GM19467 (cell line): ENCODE data around the gene IRAG1.

Experiments
- ATAC-seq: cut with Tn5 transposase; IDR thresholded peaks from one replicate; pipeline ENCODE4 v1.9.1; 2021; ENCODE audit warnings: mild to moderate bottlenecking, moderate library complexity; ENCODE audit not compliant: unreplicated experiment

The IRAG1 gene

GRCh38 chr11:10693509-10694081 is at the start of gene IRAG1:
TSS of gene IRAG1 (minus strand) at chr11:10693755. CDS start at chr11:10693602, 153 bp downstream.
- no peak for ATAC-seq

GRCh38 chr11:10742460-10743208 is 49.1 kb upstream of the IRAG1 start:
- no peak for ATAC-seq

GRCh38 chr11:10735481-10736475 is 42.2 kb upstream of the IRAG1 start:
- peak; percentile 98 for ATAC-seq

GRCh38 chr11:10731064-10731680 is 37.6 kb upstream of the IRAG1 start:
- ATAC-seq, result no peak

- ATAC-seq, result no peak
Measured at GRCh38 chr11:10730151-10730550, 36.6 kb upstream of the IRAG1 start.

GRCh38 chr11:10728789-10729472 is 35.4 kb upstream of the IRAG1 start:
- no peak for ATAC-seq

GRCh38 chr11:10728154-10728553 is 34.6 kb upstream of the IRAG1 start:
- no peak for ATAC-seq

GRCh38 chr11:10727146-10727851 is 33.7 kb upstream of the IRAG1 start:
- ATAC-seq, result no peak

GRCh38 chr11:10725907-10726253 is 32.3 kb upstream of the IRAG1 start:
- no peak for ATAC-seq

GRCh38 chr11:10725114-10725906 is 31.8 kb upstream of the IRAG1 start:
- ATAC-seq, result no peak

GRCh38 chr11:10722307-10722706 is 28.8 kb upstream of the IRAG1 start:
- no peak for ATAC-seq

GRCh38 chr11:10720881-10721376 is 27.4 kb upstream of the IRAG1 start:
- ATAC-seq, result no peak

- no peak for ATAC-seq
Measured at GRCh38 chr11:10719616-10720015, 26.1 kb upstream of the IRAG1 start.

- no peak for ATAC-seq
Measured at GRCh38 chr11:10716543-10717259, 23.1 kb upstream of the IRAG1 start.

- ATAC-seq, result no peak
Measured at GRCh38 chr11:10716122-10716521, 22.6 kb upstream of the IRAG1 start.

- no peak for ATAC-seq
Measured at GRCh38 chr11:10715571-10715970, 22.0 kb upstream of the IRAG1 start.

- ATAC-seq, result no peak
Measured at GRCh38 chr11:10709299-10710086, 15.9 kb upstream of the IRAG1 start.
